ENCODE results near the gene TRIM39. TPM values are rescaled to one million over a fixed set of nuclear protein-coding genes. Genes with fewer than 3 reads are reported as not detected.

TRIM39 gene
- total and polyA plus RNA-seq, 3 donors from 2014 or later: 30.6 to 58.1 (median 33.6) TPM

DNA sequence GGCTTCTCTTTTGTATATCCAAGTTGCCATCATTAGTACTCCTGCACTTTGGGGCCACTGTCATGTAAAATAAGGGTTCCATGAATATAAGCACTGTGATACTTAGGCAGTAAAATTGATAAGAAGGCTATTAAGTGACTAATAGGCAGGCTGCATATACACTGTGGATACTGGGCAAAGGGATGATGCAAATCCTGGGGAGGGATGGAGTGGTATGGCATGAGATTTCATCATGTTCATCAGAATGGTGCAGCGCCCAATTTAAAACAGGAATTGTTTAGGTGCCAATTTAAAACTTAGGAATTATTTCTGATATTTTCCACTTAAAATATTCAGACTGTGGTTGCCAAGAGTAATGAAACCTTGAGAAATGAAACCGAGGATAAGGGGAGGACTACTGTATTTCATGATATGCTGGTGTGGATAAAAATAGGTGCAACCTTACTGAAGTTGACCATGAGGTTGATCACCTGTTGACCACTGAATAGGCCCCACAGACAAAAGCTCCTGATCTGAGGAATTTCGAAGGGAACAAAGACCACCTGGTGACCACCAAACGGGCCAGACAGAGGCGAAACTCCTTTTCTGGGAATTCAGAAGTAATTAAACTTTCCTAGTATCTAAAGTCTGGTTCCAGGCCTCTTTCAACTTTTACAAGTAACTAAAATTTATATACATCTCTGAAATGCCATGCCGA is 4.9 kb upstream of the TRIM39 start:
- Histone ChIP-seq H3K36me3 (ENCODE audit: low read depth, missing control alignments) (no peaks in the 10 kb centered on the region), H3K4me3 (no peak overlapping the region), H3K9me3 (no peaks in the 10 kb centered on the region), H3K4me1 (peaks cover 14% of the 10 kb centered on the region), H3K27ac (no peak overlapping the region), H3K27me3 (no peaks in the 10 kb centered on the region)
- DNase-seq: no peak
- 70 to 79% methylated on average over 6 of the region's 6 CpGs for WGBS, 2 donors
- TF ChIP-seq POLR2A (IDR thresholded peaks at IDR 0.05): no peak
- TF ChIP-seq, protein P1, sequence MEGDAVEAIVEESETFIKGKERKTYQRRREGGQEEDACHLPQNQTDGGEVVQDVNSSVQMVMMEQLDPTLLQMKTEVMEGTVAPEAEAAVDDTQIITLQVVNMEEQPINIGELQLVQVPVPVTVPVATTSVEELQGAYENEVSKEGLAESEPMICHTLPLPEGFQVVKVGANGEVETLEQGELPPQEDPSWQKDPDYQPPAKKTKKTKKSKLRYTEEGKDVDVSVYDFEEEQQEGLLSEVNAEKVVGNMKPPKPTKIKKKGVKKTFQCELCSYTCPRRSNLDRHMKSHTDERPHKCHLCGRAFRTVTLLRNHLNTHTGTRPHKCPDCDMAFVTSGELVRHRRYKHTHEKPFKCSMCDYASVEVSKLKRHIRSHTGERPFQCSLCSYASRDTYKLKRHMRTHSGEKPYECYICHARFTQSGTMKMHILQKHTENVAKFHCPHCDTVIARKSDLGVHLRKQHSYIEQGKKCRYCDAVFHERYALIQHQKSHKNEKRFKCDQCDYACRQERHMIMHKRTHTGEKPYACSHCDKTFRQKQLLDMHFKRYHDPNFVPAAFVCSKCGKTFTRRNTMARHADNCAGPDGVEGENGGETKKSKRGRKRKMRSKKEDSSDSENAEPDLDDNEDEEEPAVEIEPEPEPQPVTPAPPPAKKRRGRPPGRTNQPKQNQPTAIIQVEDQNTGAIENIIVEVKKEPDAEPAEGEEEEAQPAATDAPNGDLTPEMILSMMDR (IDR thresholded peaks at IDR 0.05): no peak
- intact Hi-C loops (cut with DNase I; ENCODE audit: low total_unique reads): no loop called here

- intact Hi-C loops (cut with DNase I; ENCODE audit: low total_unique reads): no loop called here
- peaks cover 18% of the 10 kb centered on the region for H3K4me1 ChIP-seq
- no peaks in the 10 kb centered on the region for H3K9me3 ChIP-seq
- DNase-seq: no peak
- WGBS, 2 donors: 68 to 71% methylated on average over 20 of the region's 20 CpGs
- H3K27ac ChIP-seq: no peak overlapping the region
- no peaks in the 10 kb centered on the region for H3K36me3 ChIP-seq (ENCODE audit: low read depth, missing control alignments)
- TF ChIP-seq POLR2A (IDR thresholded peaks at IDR 0.05): no peak
- TF ChIP-seq, protein P1 (IDR thresholded peaks at IDR 0.05): no peak
- no peaks in the 10 kb centered on the region for H3K27me3 ChIP-seq
- H3K4me3 ChIP-seq: no peak overlapping the region
These were observed 3.9 kb upstream of the TRIM39 start for GRCh38 chr6:30322527-30323501.

DNA sequence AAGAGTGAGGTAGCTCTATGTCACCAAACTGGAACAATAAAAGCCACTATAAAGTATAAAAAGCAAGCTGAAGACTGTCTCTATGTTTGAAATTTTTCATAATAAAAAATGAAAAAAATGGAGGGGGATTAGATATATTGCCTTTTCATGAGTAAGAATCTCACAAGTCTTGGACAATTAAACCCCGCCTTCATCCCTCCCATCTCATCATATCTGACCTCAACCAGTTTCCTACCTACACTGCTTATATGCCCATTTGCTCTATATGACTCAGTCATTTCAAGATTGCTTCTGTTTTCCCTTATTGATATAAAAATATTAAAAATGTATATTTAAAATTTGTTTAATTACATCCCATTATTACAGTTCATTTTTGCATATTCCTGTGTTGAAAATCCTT is 2.9 kb upstream of the TRIM39 start:
- no peak for TF ChIP-seq POLR2A (IDR thresholded peaks at IDR 0.05)
- 74 to 79% methylated on average over 1 of the region's 1 CpG for WGBS, 2 donors
- intact Hi-C loops (cut with DNase I; ENCODE audit: low total_unique reads): no loop called here

GRCh38 chr6:30325150-30325872 is 1.4 kb upstream of the TRIM39 start:
- no peak for TF ChIP-seq POLR2A (IDR thresholded peaks at IDR 0.05)
- TF ChIP-seq, protein P1 (IDR thresholded peaks at IDR 0.05): no peak
- H3K27ac ChIP-seq: peak overlapping the region; percentile 95 to 97
- H3K4me3 ChIP-seq: peak overlapping the region; percentile 90 to 96
- peaks cover 18% of the 10 kb centered on the region for H3K4me1 ChIP-seq
- no peaks in the 10 kb centered on the region for H3K36me3 ChIP-seq (ENCODE audit: low read depth, missing control alignments)
- H3K9me3 ChIP-seq: no peaks in the 10 kb centered on the region
- WGBS, 2 donors: 2 to 6% methylated on average over 10 of the region's 10 CpGs
- H3K27me3 ChIP-seq: no peaks in the 10 kb centered on the region
- intact Hi-C loops (cut with DNase I; ENCODE audit: low total_unique reads): no loop called here
- DNase-seq: peak; percentile 71

More for the DNA sequence above, 2.9 kb upstream of the TRIM39 start:
- H3K4me3 ChIP-seq: no peak overlapping the region
- no peak for DNase-seq
- no peaks in the 10 kb centered on the region for H3K27me3 ChIP-seq
- no peaks in the 10 kb centered on the region for H3K9me3 ChIP-seq
- no peaks in the 10 kb centered on the region for H3K36me3 ChIP-seq (ENCODE audit: low read depth, missing control alignments)
- no peak overlapping the region for H3K27ac ChIP-seq
- peaks cover 18% of the 10 kb centered on the region for H3K4me1 ChIP-seq

All from testis (tissue), 3 donors.